ENCODE results near the gene TRIOBP.

GRCh38 chr22:37764622-37765021 is 67.8 kb downstream of the TRIOBP start:
- TF ChIP-seq CTCF (IDR thresholded peaks at IDR 0.05) = no peak
- no peak for TF ChIP-seq POLR2A (IDR thresholded peaks at IDR 0.05)
- TF ChIP-seq POLR2AphosphoS5 (IDR thresholded peaks at IDR 0.05) = no peak

Data from suprapubic skin (tissue), 4 donors.